Body of pancreas (tissue), 4 donors: ENCODE data around the gene TLR9.

Experiments
- POLR2A ChIP-seq, 3 donors: fragments of 450-650 bp; IDR thresholded peaks; one replicate each; pipeline ENCODE4 v1.6.1; 2016; ENCODE audit warnings: antibody characterized with exemption in 3 of 3, mild to moderate bottlenecking in 2 of 3
- TF ChIP-seq, protein P1 (sequence below), 7 experiments: fragments of 450-650 bp in 4 of 7; fragments of 200-600 bp in 3 of 7; sonication (generic) in 3 of 7; IDR thresholded peaks; one replicate each; pipeline ENCODE4 v1.5.1; 2016 to 2019; ENCODE audit warnings: antibody characterized with exemption in 7 of 7

DNA sequence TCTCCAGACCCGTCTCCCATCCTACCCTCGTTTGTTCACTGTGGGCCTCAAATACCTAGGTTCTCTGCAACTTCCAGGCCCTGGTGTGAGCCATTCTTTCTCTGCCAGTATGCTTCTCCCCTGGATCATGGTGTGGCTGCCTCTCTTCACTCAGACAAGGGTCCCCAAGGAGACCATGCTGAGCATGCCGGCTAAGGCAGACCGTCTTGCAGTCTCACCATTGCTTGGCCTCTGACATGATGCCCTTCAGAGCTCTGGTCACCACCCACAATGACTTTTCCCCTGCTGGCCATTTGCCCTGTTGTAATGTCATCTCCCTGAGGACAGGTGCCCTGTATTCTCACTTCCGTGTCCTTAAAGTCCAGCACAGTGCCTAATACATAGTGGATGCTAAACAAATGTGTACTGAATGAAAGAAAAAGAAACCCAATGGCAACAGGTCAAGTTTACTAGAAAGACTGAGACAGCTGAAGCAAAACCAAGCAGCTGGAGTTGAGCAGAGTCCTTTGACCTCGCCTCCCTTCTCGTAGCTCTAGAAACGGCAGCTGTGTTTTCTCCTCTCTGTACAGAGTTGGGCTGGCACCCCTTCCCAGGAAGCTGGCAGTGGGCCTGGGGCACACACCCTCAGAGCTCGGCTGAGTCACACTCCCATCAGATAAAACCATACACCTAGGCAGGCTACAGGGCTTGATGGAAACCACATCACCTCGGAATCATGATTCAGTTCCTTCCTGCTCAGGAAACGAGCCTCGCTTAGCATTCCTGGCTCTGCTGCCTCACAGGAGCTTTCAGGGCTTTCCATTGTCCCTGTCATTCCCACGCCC, 8.6 kb downstream of the TLR9 start:
- TF ChIP-seq, protein P1, sequence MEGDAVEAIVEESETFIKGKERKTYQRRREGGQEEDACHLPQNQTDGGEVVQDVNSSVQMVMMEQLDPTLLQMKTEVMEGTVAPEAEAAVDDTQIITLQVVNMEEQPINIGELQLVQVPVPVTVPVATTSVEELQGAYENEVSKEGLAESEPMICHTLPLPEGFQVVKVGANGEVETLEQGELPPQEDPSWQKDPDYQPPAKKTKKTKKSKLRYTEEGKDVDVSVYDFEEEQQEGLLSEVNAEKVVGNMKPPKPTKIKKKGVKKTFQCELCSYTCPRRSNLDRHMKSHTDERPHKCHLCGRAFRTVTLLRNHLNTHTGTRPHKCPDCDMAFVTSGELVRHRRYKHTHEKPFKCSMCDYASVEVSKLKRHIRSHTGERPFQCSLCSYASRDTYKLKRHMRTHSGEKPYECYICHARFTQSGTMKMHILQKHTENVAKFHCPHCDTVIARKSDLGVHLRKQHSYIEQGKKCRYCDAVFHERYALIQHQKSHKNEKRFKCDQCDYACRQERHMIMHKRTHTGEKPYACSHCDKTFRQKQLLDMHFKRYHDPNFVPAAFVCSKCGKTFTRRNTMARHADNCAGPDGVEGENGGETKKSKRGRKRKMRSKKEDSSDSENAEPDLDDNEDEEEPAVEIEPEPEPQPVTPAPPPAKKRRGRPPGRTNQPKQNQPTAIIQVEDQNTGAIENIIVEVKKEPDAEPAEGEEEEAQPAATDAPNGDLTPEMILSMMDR (IDR thresholded peaks at IDR 0.05) = peak in 2 of 7 experiments; percentile 12 to 27
- TF ChIP-seq POLR2A (IDR thresholded peaks at IDR 0.05) = peak in 2 of 3 donors; percentile 37 to 43
